ENCODE results near the gene BHLHA9.
"Not testable (repeated sequence)": the region's sequence is repeated elsewhere in the genome, so short reads cannot be mapped to it uniquely, and the experiment has no call there.

BHLHA9 gene

GRCh38 chr17:1304522-1304921, 34.3 kb downstream of the BHLHA9 start:
- no peak overlapping the region for H3K4me3 ChIP-seq (ENCODE audit: low read depth, low read length)
- DNase-seq (ENCODE audit: low read depth) = no peak
- TF ChIP-seq CTCF (IDR thresholded peaks at IDR 0.05; ENCODE audit: control insufficient read depth, extremely low read depth, insufficient read depth) = no peak

- DNase-seq (ENCODE audit: low read depth) = no peak
- no peak for TF ChIP-seq CTCF (IDR thresholded peaks at IDR 0.05; ENCODE audit: control insufficient read depth, extremely low read depth, insufficient read depth)
- H3K4me3 ChIP-seq (ENCODE audit: low read depth, low read length) = no peak overlapping the region
Observed at GRCh38 chr17:1304962-1305563, 34.8 kb downstream of the BHLHA9 start.

GRCh38 chr17:1307829-1308228, 37.6 kb downstream of the BHLHA9 start:
- not testable (repeated sequence) for H3K4me3 ChIP-seq (ENCODE audit: low read depth, low read length); DNase-seq (ENCODE audit: low read depth)

GRCh38 chr17:1312261-1312870, 42.1 kb downstream of the BHLHA9 start:
- TF ChIP-seq CTCF (IDR thresholded peaks at IDR 0.05; ENCODE audit: control insufficient read depth, extremely low read depth, insufficient read depth) = no peak
- H3K4me3 ChIP-seq (ENCODE audit: low read depth, low read length) = no peak overlapping the region
- DNase-seq (ENCODE audit: low read depth) = no peak

- H3K4me3 ChIP-seq (ENCODE audit: low read depth, low read length) = no peak overlapping the region
- TF ChIP-seq CTCF (IDR thresholded peaks at IDR 0.05; ENCODE audit: control insufficient read depth, extremely low read depth, insufficient read depth) = no peak
- no peak for DNase-seq (ENCODE audit: low read depth)
Observed at GRCh38 chr17:1313270-1314005, 43.2 kb downstream of the BHLHA9 start.

GRCh38 chr17:1315409-1315808, 45.2 kb downstream of the BHLHA9 start:
- DNase-seq (ENCODE audit: low read depth) = no peak
- TF ChIP-seq CTCF (IDR thresholded peaks at IDR 0.05; ENCODE audit: control insufficient read depth, extremely low read depth, insufficient read depth) = no peak
- H3K4me3 ChIP-seq (ENCODE audit: low read depth, low read length) = no peak overlapping the region

- no peak for DNase-seq (ENCODE audit: low read depth)
Observed at GRCh38 chr17:1315891-1316403, 45.7 kb downstream of the BHLHA9 start.

More at GRCh38 chr17:1315891-1316403, 45.7 kb downstream of the BHLHA9 start:
- H3K4me3 ChIP-seq (ENCODE audit: low read depth, low read length) = no peak overlapping the region
- no peak for TF ChIP-seq CTCF (IDR thresholded peaks at IDR 0.05; ENCODE audit: control insufficient read depth, extremely low read depth, insufficient read depth)

Measured in LNCaP clone FGC (cell line).